ENCODE measurements around the gene CCNF. TPM values are rescaled to one million over a fixed set of nuclear protein-coding genes. Genes with fewer than 3 reads are reported as not detected.

CCNF gene
- total and polyA plus RNA-seq, 9 of the 15 experiments (the other 6 are each of a cell fraction or from before 2014, with no cell fraction given) = 4.1 to 70.1 (median 29.5) TPM

DNA sequence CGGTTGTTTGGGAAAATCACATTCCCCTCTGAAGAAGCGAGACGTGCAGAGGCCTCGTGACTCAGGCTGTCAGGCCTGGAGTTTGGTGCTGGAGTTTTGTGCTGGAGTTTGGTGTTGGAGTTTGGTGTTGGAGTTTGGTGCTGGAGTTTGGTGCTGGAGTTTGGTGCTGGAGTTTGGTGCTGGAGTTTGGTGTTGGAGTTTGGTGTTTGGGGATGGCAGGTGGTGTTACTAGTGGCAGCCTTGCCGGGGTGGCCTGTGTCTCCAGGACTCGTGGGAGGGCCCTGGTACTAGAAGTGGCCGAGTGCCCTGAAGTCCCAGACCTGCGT lies 58.2 kb downstream of the CCNF start:
- Histone ChIP-seq H3K36me3 (ENCODE audit: control insufficient read depth, insufficient read depth, low read length) (peaks cover 32% of the 10 kb centered on the region; the same call in 2 of the 3 replicates), H3K4me3 (no peak overlapping the region), H3K9ac (ENCODE audit: insufficient read depth in 1 of 2, low read depth in 2 of 2, low read length in 2 of 2) (peak overlapping the region in 1 of 2 experiments; percentile 72; a peak in 2 of 4 replicates), H4K20me1 (replicated peaks; ENCODE audit: control insufficient read depth, insufficient read depth, low read length) (peaks cover 5% of the 10 kb centered on the region; the same call in 1 of the 2 replicates), H3K27me3 (ENCODE audit: control insufficient read depth in 2 of 2, insufficient read depth in 2 of 2, low read length in 2 of 2) (no peaks in the 10 kb centered on the region), H2AFZ (ENCODE audit: low read depth, low read length) (no peak overlapping the region), H3K4me2 (ENCODE audit: insufficient read depth, low read length) (no peak overlapping the region), H3K79me2 (ENCODE audit: control insufficient read depth, insufficient read depth, low read length) (peaks cover 67% of the 10 kb centered on the region), H3K9me1 (ENCODE audit: control insufficient read depth, insufficient read depth, low read length) (no peaks in the 10 kb centered on the region), H3K27ac (ENCODE audit: extremely low read depth, low read depth, low read length) (no peak overlapping the region), H3K4me1 (replicated peaks in 1 of 2; ENCODE audit: control insufficient read depth in 2 of 2, insufficient read depth in 2 of 2, low read length in 2 of 2) (peaks cover 21 to 72% of the 10 kb centered on the region in 2 experiments), H3K9me3 (replicated peaks; ENCODE audit: control insufficient read depth, insufficient read depth, low read depth, low read length) (no peaks in the 10 kb centered on the region)
- intact Hi-C loops (cut with micrococcal nuclease) (no loop called here), in situ Hi-C loops (cut with MboI) (no loop called here)
- POLR2A ChIA-PET = interaction anchor here (0.6 to 2.4 kb wide), 2 partner anchors 8 to 14 kb away, joined by 3 to 8 read pairs; no protein-coding TSS in a partner anchor
- CTCF ChIA-PET (ENCODE audit: low intra/inter-chr PET ratio) = no interaction called here
- 94% methylated on average over 8 of the region's 8 CpGs for WGBS (ENCODE audit: insufficient coverage, low coverage, missing lambda C conversion rate)
- BruUV-seq (replicated peaks) = no TSS peak
- DNase-seq (ENCODE audit: extremely low read depth in 1 of 4, low spot score in 3 of 4) (no peak), FAIRE-seq (no peak), ATAC-seq (no peak)
- TF ChIP-seq FOXJ2 (tag; IDR thresholded peaks at IDR 0.05) (no peak), KLF16 (IDR thresholded peaks at IDR 0.05) (no peak), RBM39 (optimal IDR thresholded peaks at IDR 0.05; ENCODE audit: low read depth, low read length) (no peak), MCM7 (IDR thresholded peaks at IDR 0.05) (no peak), ZNF324 (CRISPR knock-in tag; IDR thresholded peaks at IDR 0.05) (no peak), HDGF (IDR thresholded peaks at IDR 0.05) (no peak), GABPA (tag; conservative IDR thresholded peaks at IDR 0.05; ENCODE audit: low read depth) (no peak), ZNF75A (CRISPR knock-in tag; IDR thresholded peaks at IDR 0.05) (no peak), DPF2 (IDR thresholded peaks at IDR 0.05) (no peak), CEBPG (CRISPR knock-in tag; IDR thresholded peaks at IDR 0.05) (no peak), CEBPG (tag; conservative IDR thresholded peaks at IDR 0.05 in 1 of 2, IDR thresholded peaks at IDR 0.05 in 1 of 2) (no peak), TARDBP (IDR thresholded peaks at IDR 0.05) (no peak), SAFB (IDR thresholded peaks at IDR 0.05; ENCODE audit: borderline replicate concordance, low read depth, low read length) (no peak), MEIS2 (IDR thresholded peaks at IDR 0.05; ENCODE audit: partially characterized antibody) (no peak), TAF7 (tag; IDR thresholded peaks at IDR 0.05) (no peak), TEAD4 (IDR thresholded peaks at IDR 0.05; ENCODE audit: low read length) (no peak), TEAD4 (CRISPR knock-in tag; IDR thresholded peaks at IDR 0.05; ENCODE audit: borderline replicate concordance) (no peak), KAT2B (IDR thresholded peaks at IDR 0.05; ENCODE audit: low read depth, low read length) (no peak), RUNX1 (IDR thresholded peaks at IDR 0.05; ENCODE audit: low read depth) (no peak)
- TF ChIP-seq, protein P1, sequence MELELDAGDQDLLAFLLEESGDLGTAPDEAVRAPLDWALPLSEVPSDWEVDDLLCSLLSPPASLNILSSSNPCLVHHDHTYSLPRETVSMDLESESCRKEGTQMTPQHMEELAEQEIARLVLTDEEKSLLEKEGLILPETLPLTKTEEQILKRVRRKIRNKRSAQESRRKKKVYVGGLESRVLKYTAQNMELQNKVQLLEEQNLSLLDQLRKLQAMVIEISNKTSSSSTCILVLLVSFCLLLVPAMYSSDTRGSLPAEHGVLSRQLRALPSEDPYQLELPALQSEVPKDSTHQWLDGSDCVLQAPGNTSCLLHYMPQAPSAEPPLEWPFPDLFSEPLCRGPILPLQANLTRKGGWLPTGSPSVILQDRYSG (tag; conservative IDR thresholded peaks at IDR 0.05; ENCODE audit: low read depth) = no peak
- TF ChIP-seq, protein P2, sequence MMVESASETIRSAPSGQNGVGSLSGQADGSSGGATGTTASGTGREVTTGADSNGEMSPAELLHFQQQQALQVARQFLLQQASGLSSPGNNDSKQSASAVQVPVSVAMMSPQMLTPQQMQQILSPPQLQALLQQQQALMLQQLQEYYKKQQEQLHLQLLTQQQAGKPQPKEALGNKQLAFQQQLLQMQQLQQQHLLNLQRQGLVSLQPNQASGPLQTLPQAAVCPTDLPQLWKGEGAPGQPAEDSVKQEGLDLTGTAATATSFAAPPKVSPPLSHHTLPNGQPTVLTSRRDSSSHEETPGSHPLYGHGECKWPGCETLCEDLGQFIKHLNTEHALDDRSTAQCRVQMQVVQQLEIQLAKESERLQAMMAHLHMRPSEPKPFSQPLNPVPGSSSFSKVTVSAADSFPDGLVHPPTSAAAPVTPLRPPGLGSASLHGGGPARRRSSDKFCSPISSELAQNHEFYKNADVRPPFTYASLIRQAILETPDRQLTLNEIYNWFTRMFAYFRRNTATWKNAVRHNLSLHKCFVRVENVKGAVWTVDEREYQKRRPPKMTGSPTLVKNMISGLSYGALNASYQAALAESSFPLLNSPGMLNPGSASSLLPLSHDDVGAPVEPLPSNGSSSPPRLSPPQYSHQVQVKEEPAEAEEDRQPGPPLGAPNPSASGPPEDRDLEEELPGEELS (CRISPR knock-in tag; IDR thresholded peaks at IDR 0.05; ENCODE audit: borderline replicate concordance) = no peak

Measured in K562 (cell line).